Measurements from ENCODE around the gene DUSP22.
"Not testable (repeated sequence)": the region's sequence is repeated elsewhere in the genome, so short reads cannot be mapped to it uniquely, and the experiment has no call there.

Gene DUSP22

GRCh38 chr6:280775-281468 is 11.4 kb upstream of the DUSP22 start:
- DNase-seq, result no peak

GRCh38 chr6:281469-282103 is 10.7 kb upstream of the DUSP22 start:
- no peak for DNase-seq

- no peak for DNase-seq
Measured at GRCh38 chr6:282177-282866, 10.0 kb upstream of the DUSP22 start.

- no peak for DNase-seq
Measured at GRCh38 chr6:282867-283416, 9.3 kb upstream of the DUSP22 start.

GRCh38 chr6:284486-284885 is 7.8 kb upstream of the DUSP22 start:
- DNase-seq, result no peak

- DNase-seq, result no peak
Measured at GRCh38 chr6:285030-285771, 7.1 kb upstream of the DUSP22 start.

- not testable (repeated sequence) for DNase-seq
Measured at GRCh38 chr6:285902-286301, 6.4 kb upstream of the DUSP22 start.

GRCh38 chr6:286681-287488 is 5.4 kb upstream of the DUSP22 start:
- DNase-seq, result no peak

GRCh38 chr6:287489-287860 is 4.8 kb upstream of the DUSP22 start:
- no peak for DNase-seq

GRCh38 chr6:288866-289265 is 3.4 kb upstream of the DUSP22 start:
- DNase-seq, result no peak

GRCh38 chr6:290111-290922 is 2.0 kb upstream of the DUSP22 start:
- no peak for DNase-seq

- DNase-seq, result no peak
Measured at GRCh38 chr6:291204-291696, 1.0 kb upstream of the DUSP22 start.

- DNase-seq, result no peak
Measured at GRCh38 chr6:292506-293192, 362 bp downstream of the DUSP22 start.

GRCh38 chr6:293193-294174 is 1.2 kb downstream of the DUSP22 start:
- DNase-seq, result no peak

- DNase-seq, result no peak
Measured at GRCh38 chr6:294656-295565, 2.6 kb downstream of the DUSP22 start.

GRCh38 chr6:296151-297122 is 4.2 kb downstream of the DUSP22 start:
- DNase-seq, result no peak
